Ishikawa (cell line): ENCODE measurements around the gene LEMD2.

Experiments
- CEBPB ChIP-seq: IDR thresholded peaks from 2 replicates; pipeline ENCODE4 v1.6.1; 2012
- CREB1 ChIP-seq: IDR thresholded peaks from 2 replicates; pipeline ENCODE4 v1.6.1; 2012; ENCODE audit warnings: low read depth
- EGR1 ChIP-seq: IDR thresholded peaks from 2 replicates; pipeline ENCODE4 v1.6.1; 2012
- EP300 ChIP-seq: IDR thresholded peaks from 2 replicates; pipeline ENCODE4 v1.6.1; 2012; ENCODE audit warnings: borderline replicate concordance
- FOXM1 ChIP-seq: IDR thresholded peaks from 2 replicates; pipeline ENCODE4 v1.6.1; 2012; ENCODE audit warnings: low read depth, borderline replicate concordance
- NFIC ChIP-seq: IDR thresholded peaks from 2 replicates; pipeline ENCODE4 v1.6.1; 2012
- RAD21 ChIP-seq: IDR thresholded peaks from 2 replicates; pipeline ENCODE4 v1.6.1; 2012; ENCODE audit warnings: low read depth
- REST ChIP-seq: IDR thresholded peaks from 2 replicates; pipeline ENCODE4 v1.6.1; 2012; ENCODE audit warnings: low read depth, mild to moderate bottlenecking
- TAF1 ChIP-seq: IDR thresholded peaks from 2 replicates; pipeline ENCODE4 v1.6.1; 2012; ENCODE audit warnings: low read depth, mild to moderate bottlenecking
- TCF12 ChIP-seq: IDR thresholded peaks from 2 replicates; pipeline ENCODE4 v1.6.1; 2012; ENCODE audit warnings: low read depth
- TEAD4 ChIP-seq: IDR thresholded peaks from 2 replicates; pipeline ENCODE4 v1.6.1; 2012
- YY1 ChIP-seq: IDR thresholded peaks from 2 replicates; pipeline ENCODE4 v1.6.1; 2012; ENCODE audit warnings: low read depth
- ZBTB7A ChIP-seq: IDR thresholded peaks from 2 replicates; pipeline ENCODE4 v1.6.1; 2012; ENCODE audit warnings: low read depth
- TF ChIP-seq, protein P1 (sequence below): IDR thresholded peaks from 2 replicates; pipeline ENCODE4 v1.6.1; 2012
- TF ChIP-seq, protein P2 (sequence below): IDR thresholded peaks from 2 replicates; pipeline ENCODE4 v1.6.1; 2012

Gene LEMD2

GRCh38 chr6:33784787-33785186 is 4.1 kb downstream of the LEMD2 start:
- TF ChIP-seq TCF12 = no peak
- TF ChIP-seq EGR1 = no peak
- TF ChIP-seq EP300 = no peak
- no peak for TF ChIP-seq TAF1
- no peak for TF ChIP-seq ZBTB7A
- TF ChIP-seq TEAD4 = no peak
- TF ChIP-seq CREB1 = no peak
- TF ChIP-seq, protein P1, sequence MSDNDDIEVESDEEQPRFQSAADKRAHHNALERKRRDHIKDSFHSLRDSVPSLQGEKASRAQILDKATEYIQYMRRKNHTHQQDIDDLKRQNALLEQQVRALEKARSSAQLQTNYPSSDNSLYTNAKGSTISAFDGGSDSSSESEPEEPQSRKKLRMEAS = no peak
- TF ChIP-seq, protein P2, sequence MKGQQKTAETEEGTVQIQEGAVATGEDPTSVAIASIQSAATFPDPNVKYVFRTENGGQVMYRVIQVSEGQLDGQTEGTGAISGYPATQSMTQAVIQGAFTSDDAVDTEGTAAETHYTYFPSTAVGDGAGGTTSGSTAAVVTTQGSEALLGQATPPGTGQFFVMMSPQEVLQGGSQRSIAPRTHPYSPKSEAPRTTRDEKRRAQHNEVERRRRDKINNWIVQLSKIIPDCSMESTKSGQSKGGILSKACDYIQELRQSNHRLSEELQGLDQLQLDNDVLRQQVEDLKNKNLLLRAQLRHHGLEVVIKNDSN = no peak
- TF ChIP-seq REST = no peak
- TF ChIP-seq FOXM1 = no peak

- TF ChIP-seq RAD21 = no peak
- no peak for TF ChIP-seq TEAD4
These were observed 5.0 kb downstream of the LEMD2 start for GRCh38 chr6:33783781-33784520.

GRCh38 chr6:33782561-33782960 is 6.4 kb downstream of the LEMD2 start:
- TF ChIP-seq CREB1 (no peak), NFIC (no peak), REST (no peak), ZBTB7A (no peak), EP300 (no peak), RAD21 (no peak)

DNA sequence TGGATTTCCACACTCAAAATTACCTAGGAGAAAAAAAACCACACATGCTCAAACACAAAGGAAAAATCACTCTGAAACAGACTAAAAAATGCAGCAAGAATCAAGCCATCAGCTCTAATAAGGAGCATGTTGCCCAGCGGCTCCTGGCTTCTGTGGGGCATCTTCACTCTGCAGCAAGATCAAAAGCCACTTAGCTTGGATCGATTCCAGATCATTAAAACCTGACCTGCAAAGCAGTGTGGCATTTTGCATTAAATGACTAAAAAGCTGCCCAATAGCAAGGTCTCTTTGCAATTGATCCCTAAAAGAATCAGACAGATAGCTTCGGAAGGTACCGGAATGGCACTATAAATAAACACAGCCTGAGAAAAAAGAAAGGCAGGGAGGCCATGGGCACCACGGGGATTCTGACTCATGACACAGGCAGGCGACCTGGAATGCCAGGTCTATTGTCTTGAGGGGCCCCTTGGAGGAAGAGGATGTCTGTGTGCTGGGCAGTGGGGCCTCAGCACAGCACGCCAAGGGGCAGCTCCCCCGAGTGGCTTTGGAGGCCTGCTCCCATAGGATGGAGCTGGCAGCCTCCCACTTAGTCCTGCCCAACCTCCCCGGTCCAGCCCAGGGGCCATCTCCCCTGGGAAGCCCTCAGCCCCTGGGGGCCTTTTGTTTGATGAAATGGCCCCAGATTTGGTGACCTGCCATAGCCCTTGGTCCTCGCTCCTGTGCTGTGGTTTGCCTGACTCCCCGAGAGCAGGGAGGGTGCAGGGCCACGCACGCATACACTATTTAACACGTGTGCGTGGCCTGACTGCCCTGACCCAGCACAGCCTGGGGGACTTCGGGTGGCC is 7.6 kb downstream of the LEMD2 start:
- TF ChIP-seq, protein P2 = no peak
- TF ChIP-seq TAF1 (no peak), REST (no peak), YY1 (peak; percentile 68; the same call in 1 of the 2 replicates), NFIC (peak; percentile 89), EGR1 (no peak), ZBTB7A (peak; percentile 95), CEBPB (no peak), TEAD4 (peak; percentile 100), TCF12 (peak; percentile 97), RAD21 (no peak), EP300 (peak; percentile 97), FOXM1 (peak; percentile 89), CREB1 (no peak)
- TF ChIP-seq, protein P1 = peak; percentile 81
